Psoas muscle (tissue), 8 donors: Measurements from ENCODE around the gene NF1. TPM values are rescaled to one million over a fixed set of nuclear protein-coding genes. Genes with fewer than 3 reads are reported as not detected.

Experiments
- ATAC-seq, 4 donors: fragments of 200-7000 bp; cut with Tn5 transposase; one replicate each; pipeline ENCODE4 v1.9.1; 2020; ENCODE audit warnings: moderate library complexity in 3 of 4, mild to moderate bottlenecking in 2 of 4
- DNase-seq, 2 donors: peaks; one replicate each; pipeline ENCODE4 v3.0.0-alpha.2; 2020
- H3K27ac ChIP-seq: fragments of 200-600 bp; one replicate; pipeline ENCODE4 v1.8.0; 2022
- H3K27me3 ChIP-seq, 3 donors: fragments of 200-600 bp in 1 of 3; one replicate each; pipeline versions ENCODE4 v1.6.1 to v1.8.0; 2013 to 2022; ENCODE audit warnings: low read length in 2 of 3, mild to moderate bottlenecking in 2 of 3, moderate library complexity in 1 of 3; ENCODE audit not compliant: insufficient read depth in 3 of 3
- H3K36me3 ChIP-seq, 2 donors: fragments of 200-600 bp in 1 of 2; one replicate each; pipeline versions ENCODE4 v1.6.1 to v1.8.0; 2013 to 2022; ENCODE audit warnings: low read depth in 1 of 2, mild to moderate bottlenecking in 1 of 2, moderate library complexity in 1 of 2; ENCODE audit not compliant: insufficient read depth in 1 of 2
- H3K4me1 ChIP-seq: fragments of 200-600 bp; one replicate; pipeline ENCODE4 v1.8.0; 2022
- H3K4me3 ChIP-seq: fragments of 200-600 bp; one replicate; pipeline ENCODE4 v1.8.0; 2022; ENCODE audit warnings: mild to moderate bottlenecking
- H3K9me3 ChIP-seq: fragments of 200-600 bp; one replicate; pipeline ENCODE4 v1.8.0; 2022
- WGBS, 3 donors: extraction: QIAGEN DNeasy Blood & Tissue Kit; methylation state at CpG; one replicate each; pipeline versions ENCODE4 v1.1.6 to v1.1.7; 2013; 5-methylcytosine and 5-hydroxymethylcytosine counted together
- intact Hi-C, 2 donors: fragments of 100-400 bp; cut with DNase I; formaldehyde crosslinking; loops; one replicate each; pipeline versions ENCODE4 v1.11.0 to v1.14.2; 2022
- polyA plus RNA-seq, 3 donors: library from polyadenylated mRNA; stranded (reverse); fragments of 200-250 nt; gene quantifications; one replicate each; pipeline ENCODE4 v1.2.3, GENCODE V29; 2013
- total RNA-seq, 4 donors: library from RNA; stranded (reverse); fragmentation: NEBNext Ultra II Directional in 2 of 4; extraction: Animal tissue kit (Norgen Biotek cat#: 25700) in 2 of 4; gene quantifications; one replicate each; pipeline versions ENCODE4 v1.2.1 to v1.2.4, GENCODE V29; 2021 to 2023
- TF ChIP-seq, protein P1 (sequence below): fragments of 200-600 bp; IDR thresholded peaks from one replicate; pipeline ENCODE4 v1.8.0; 2022; ENCODE audit warnings: antibody characterized with exemption
- donor health status: healthy with polysubstance abuse.
- donor health status: DM: no; HTN: no; CAD: no; lungs with moderate emphysema.
- donor health status: Bipolar disorder and iron deficiency.
- donor health status: healthy.
- donor health status: DM: yes; HTN: yes; CAD: no.
- donor health status: DM: no; HTN: no; CAD: no.
- donor health status: DM: no; HTN: no; CAD: no.
- donor health status: DM: yes; HTN: yes; CAD: no.

NF1 gene
- total and polyA plus RNA-seq, 7 donors = 3.5 to 35.5 (median 27.4) TPM

GRCh38 chr17:31321966-31322365, 227.2 kb downstream of the NF1 start:
- no peaks in the 10 kb centered on the region for H3K4me1 ChIP-seq
- H3K27ac ChIP-seq = no peak overlapping the region
- WGBS, 3 donors = 94 to 97% (median 95%) methylated on average over 4 of the region's 4 CpGs
- TF ChIP-seq, protein P1, sequence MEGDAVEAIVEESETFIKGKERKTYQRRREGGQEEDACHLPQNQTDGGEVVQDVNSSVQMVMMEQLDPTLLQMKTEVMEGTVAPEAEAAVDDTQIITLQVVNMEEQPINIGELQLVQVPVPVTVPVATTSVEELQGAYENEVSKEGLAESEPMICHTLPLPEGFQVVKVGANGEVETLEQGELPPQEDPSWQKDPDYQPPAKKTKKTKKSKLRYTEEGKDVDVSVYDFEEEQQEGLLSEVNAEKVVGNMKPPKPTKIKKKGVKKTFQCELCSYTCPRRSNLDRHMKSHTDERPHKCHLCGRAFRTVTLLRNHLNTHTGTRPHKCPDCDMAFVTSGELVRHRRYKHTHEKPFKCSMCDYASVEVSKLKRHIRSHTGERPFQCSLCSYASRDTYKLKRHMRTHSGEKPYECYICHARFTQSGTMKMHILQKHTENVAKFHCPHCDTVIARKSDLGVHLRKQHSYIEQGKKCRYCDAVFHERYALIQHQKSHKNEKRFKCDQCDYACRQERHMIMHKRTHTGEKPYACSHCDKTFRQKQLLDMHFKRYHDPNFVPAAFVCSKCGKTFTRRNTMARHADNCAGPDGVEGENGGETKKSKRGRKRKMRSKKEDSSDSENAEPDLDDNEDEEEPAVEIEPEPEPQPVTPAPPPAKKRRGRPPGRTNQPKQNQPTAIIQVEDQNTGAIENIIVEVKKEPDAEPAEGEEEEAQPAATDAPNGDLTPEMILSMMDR = no peak
- DNase-seq = no peak
- no peak overlapping the region for H3K4me3 ChIP-seq
- no peaks in the 10 kb centered on the region for H3K27me3 ChIP-seq
- intact Hi-C loops = no loop called here
- no peak for ATAC-seq
- peaks cover 0 to 12% of the 10 kb centered on the region in 2 donors for H3K36me3 ChIP-seq
- no peaks in the 10 kb centered on the region for H3K9me3 ChIP-seq

GRCh38 chr17:31323551-31323950, 228.8 kb downstream of the NF1 start:
- no peaks in the 10 kb centered on the region for H3K27me3 ChIP-seq
- DNase-seq = no peak
- intact Hi-C loops = no loop called here
- ATAC-seq = no peak
- TF ChIP-seq, protein P1 = no peak
- no peaks in the 10 kb centered on the region for H3K4me1 ChIP-seq
- no peak overlapping the region for H3K27ac ChIP-seq
- H3K4me3 ChIP-seq = no peak overlapping the region
- no peaks in the 10 kb centered on the region for H3K9me3 ChIP-seq
- H3K36me3 ChIP-seq = peaks cover 0 to 26% of the 10 kb centered on the region in 2 donors

DNA sequence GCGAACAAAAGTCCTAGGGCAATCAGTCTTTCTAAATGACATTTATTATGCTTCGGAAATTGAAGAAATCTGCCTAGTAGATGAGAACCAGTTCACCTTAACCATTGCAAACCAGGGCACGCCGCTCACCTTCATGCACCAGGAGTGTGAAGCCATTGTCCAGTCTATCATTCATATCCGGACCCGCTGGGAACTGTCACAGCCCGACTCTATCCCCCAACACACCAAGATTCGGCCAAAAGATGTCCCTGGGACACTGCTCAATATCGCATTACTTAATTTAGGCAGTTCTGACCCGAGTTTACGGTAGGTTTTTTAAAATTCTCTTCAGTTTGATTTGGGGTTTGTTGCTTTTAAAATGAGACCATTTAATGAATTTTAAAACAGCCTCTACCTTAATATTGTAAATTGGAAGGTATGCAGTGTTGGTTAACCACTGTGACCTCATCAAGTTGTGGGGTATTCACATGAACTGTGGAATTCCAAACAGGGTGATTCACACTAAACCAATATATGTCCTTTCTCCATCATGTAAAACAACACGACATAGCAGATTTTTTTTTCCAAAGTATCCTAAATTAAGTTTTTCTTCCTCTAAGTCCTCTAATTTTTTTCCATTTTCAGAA, 232.9 kb downstream of the NF1 start:
- Histone ChIP-seq H3K27ac (no peak overlapping the region), H3K4me3 (no peak overlapping the region), H3K27me3 (no peaks in the 10 kb centered on the region), H3K36me3 (peaks cover 0 to 44% of the 10 kb centered on the region in 2 donors), H3K9me3 (no peaks in the 10 kb centered on the region), H3K4me1 (no peaks in the 10 kb centered on the region)
- ATAC-seq = no peak
- no peak for DNase-seq
- TF ChIP-seq, protein P1 = no peak
- intact Hi-C loops = no loop called here
- WGBS, 3 donors = 95 to 98% (median 97%) methylated on average over 12 of the region's 12 CpGs

DNA sequence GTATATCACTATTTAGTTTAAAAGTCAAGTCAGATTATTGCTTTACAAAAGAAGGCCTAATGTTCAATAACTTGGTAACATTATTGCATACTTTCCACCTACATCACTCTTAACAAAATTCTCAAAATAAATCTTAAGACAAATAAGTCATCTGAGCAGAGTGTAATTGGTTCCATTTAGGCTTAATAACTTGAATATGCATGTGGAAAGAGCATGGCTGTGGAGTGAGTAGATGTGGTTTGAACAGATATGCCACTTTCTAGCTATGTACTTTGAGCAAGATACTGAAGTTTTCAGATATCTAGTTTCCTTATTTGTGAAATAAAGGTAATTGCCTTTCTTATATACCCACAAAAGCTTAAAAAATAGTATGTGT, 233.4 kb downstream of the NF1 start:
- intact Hi-C loops = no loop called here
- Histone ChIP-seq H3K27ac (no peak overlapping the region), H3K36me3 (peaks cover 0 to 44% of the 10 kb centered on the region in 2 donors), H3K9me3 (no peaks in the 10 kb centered on the region), H3K4me1 (no peaks in the 10 kb centered on the region), H3K4me3 (no peak overlapping the region), H3K27me3 (no peaks in the 10 kb centered on the region)
- DNase-seq = no peak
- ATAC-seq = no peak
- TF ChIP-seq, protein P1 = no peak

DNA sequence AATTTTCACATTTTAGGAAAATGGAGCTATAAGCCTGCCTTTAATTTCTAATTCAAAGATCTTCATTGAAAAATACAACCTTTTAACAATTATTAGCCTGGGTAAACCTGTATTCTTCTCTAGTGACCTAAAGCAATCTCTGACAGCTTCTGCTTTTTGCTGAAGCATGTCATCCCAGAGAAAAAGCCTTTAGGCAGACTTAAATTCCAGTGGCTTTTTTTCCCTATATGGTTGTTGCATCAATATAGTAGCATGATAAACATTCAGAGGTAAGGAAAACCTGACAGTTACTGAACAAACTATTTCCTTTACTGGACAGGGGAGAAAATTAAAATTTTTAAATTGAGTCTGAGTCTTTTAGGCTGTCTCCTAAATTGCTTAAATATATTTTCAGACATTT, 234.4 kb downstream of the NF1 start:
- H3K4me3 ChIP-seq = no peak overlapping the region
- DNase-seq = no peak
- ATAC-seq = no peak
- peaks cover 0 to 44% of the 10 kb centered on the region in 2 donors for H3K36me3 ChIP-seq
- no peaks in the 10 kb centered on the region for H3K27me3 ChIP-seq
- intact Hi-C loops = no loop called here
- H3K4me1 ChIP-seq = no peaks in the 10 kb centered on the region
- no peak overlapping the region for H3K27ac ChIP-seq
- TF ChIP-seq, protein P1 = no peak
- no peaks in the 10 kb centered on the region for H3K9me3 ChIP-seq
